ES-I3 (cell line): ENCODE data around the gene ZMYND11.
"Not testable (repeated sequence)": the region's sequence is repeated elsewhere in the genome, so short reads cannot be mapped to it uniquely, and the experiment has no call there.

Experiments used
- H3K36me3 ChIP-seq: 2 replicates; pipeline ENCODE4 v1.6.1; 2013; ENCODE audit warnings: mild to moderate bottlenecking, low read length, control low read depth, moderate library complexity; ENCODE audit not compliant: insufficient read depth
- H3K4me1 ChIP-seq: 2 replicates; pipeline ENCODE4 v1.6.1; 2013; ENCODE audit warnings: mild to moderate bottlenecking, control low read depth, low read length; ENCODE audit not compliant: insufficient read depth
- H3K9ac ChIP-seq: 2 replicates; pipeline ENCODE4 v1.6.1; 2013; ENCODE audit warnings: low read depth, mild to moderate bottlenecking, low read length, moderate library complexity
- H3K9me3 ChIP-seq: 2 replicates; pipeline ENCODE4 v1.6.1; 2013; ENCODE audit warnings: mild to moderate bottlenecking, low read length, moderate library complexity; ENCODE audit not compliant: control insufficient read depth, insufficient read depth

Gene ZMYND11

DNA sequence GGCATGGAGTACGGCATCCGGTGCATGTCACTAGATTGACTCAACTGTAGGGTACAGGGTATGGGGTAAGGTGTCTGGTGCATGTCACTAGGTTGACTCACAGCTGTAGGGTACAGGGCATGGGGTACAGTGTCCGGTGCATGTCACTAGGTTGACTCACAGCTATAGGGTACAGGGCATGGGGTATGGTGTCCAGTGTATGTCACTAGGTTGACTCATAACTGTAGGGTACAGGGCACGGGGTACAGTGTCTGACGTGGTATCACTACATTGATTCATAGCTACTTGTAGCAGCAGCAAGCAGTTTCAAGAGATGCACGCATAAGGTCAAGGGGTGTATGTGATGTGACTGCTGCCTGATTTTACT, 129.8 kb downstream of the ZMYND11 start:
- H3K9ac ChIP-seq, H3K9me3 ChIP-seq, H3K36me3 ChIP-seq, H3K4me1 ChIP-seq: not testable (repeated sequence)

DNA sequence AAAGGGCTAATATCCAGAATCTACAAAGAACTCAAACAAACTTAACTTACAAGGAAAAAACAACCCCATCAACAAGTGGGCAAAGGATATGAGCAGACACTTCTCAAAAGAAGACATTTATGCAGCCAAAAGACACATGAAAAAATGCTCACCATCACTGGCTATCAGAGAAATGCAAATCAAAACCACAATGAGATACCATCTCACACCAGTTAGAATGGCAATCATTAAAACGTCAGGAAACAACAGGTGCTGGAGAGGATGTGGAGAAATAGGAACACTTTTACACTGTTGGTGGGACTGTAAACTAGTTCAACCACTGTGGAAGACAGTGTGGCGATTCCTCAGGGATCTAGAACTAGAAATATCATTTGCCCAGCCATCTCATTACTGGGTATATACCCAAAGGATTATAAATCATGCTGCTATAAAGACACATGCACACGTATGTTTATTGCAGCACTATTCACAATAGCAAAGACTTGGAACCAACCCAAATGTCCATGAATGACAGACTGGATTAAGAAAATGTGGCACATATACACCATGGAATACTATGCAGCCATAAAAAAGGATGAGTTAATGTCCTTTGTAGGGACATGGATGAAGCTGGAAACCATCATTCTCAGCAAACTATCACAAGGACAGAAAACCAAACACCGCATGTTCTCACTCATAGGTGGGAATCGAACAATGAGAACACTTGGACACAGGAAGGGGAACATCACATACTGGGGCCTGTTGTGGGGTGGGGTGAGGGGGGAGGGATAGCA, 130.7 kb downstream of the ZMYND11 start:
- not testable (repeated sequence) for H3K36me3 ChIP-seq, H3K9me3 ChIP-seq, H3K9ac ChIP-seq, H3K4me1 ChIP-seq

DNA sequence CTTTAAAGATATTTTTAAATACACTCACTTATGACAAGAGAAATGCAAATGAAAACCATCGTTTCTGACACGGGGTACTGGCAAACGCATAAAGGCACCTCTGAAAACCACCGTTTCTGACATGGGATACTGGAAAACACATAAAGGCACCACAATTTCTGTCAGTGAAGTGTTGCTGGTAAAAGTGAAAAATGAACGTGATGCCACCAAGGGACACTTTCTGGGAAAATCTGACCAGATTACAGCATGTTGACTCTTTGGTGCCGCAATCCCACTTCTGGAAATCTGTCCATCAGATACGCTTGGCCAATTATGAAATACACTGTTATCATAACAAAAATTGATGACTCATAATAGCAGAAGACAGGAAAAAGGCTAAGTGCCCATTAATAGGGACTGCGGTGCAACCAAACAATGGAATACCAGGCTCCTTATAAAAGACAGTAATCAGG, 131.7 kb downstream of the ZMYND11 start:
- no peak overlapping the region for H3K9ac ChIP-seq
- no peaks in the 10 kb centered on the region for H3K36me3 ChIP-seq
- H3K9me3 ChIP-seq, result no peaks in the 10 kb centered on the region
- H3K4me1 ChIP-seq, result no peaks in the 10 kb centered on the region; the same call in 1 of the 2 replicates

DNA sequence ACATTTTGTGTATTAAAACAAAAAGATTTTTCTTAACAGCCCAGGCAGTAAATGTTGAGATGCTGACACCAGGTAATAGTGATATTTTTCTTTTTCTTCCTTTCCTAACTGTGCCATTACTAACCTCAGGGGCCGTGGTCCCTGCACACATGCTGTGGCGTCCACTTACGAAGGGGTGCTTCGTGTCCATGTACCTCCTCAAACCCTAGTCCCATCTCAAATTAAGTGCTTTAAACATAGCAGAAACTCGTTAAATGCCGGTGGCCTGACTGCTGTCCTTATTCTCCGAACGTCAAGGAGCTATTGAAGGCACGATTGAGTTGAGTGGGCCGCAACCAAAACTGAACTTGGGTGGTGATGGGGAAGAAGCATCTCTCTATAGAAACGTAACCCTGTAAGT, 132.4 kb downstream of the ZMYND11 start:
- no peak overlapping the region for H3K9ac ChIP-seq
- H3K36me3 ChIP-seq, result no peaks in the 10 kb centered on the region
- no peaks in the 10 kb centered on the region for H3K9me3 ChIP-seq
- no peaks in the 10 kb centered on the region; the same call in 1 of the 2 replicates for H3K4me1 ChIP-seq

DNA sequence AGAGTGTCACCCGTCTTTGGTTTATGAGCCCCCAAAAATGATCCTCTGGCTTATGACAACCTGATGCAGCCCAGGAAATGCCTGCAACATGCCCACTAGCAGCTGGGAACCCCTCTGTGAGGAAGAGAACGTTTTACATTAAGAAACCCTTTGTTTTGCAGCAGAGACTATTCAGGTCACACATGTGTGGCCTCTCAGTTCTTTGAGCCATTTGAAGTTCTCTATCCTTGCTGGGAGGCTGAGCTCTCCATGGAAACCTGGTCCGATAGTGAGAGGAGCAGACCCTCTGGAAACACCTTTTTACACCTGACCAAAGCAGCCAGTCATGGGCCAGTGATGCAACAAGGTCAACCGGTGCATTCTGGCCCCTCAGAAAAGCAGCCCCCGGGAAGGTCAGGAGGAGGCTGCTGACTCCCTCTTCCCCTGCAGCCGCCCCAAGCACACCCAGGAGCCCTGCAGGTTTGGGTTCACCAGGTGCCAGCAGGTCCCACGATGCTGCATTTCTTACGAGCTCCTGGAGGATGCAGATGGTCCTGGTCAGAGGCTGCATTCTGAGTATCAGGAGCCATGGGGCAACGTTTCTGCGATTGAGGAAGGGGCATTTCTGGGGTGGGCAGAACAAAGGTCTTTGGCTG, 134.3 kb downstream of the ZMYND11 start:
- Histone ChIP-seq H3K36me3 (no peaks in the 10 kb centered on the region), H3K9me3 (no peaks in the 10 kb centered on the region), H3K4me1 (no peaks in the 10 kb centered on the region; the same call in 1 of the 2 replicates), H3K9ac (no peak overlapping the region)

DNA sequence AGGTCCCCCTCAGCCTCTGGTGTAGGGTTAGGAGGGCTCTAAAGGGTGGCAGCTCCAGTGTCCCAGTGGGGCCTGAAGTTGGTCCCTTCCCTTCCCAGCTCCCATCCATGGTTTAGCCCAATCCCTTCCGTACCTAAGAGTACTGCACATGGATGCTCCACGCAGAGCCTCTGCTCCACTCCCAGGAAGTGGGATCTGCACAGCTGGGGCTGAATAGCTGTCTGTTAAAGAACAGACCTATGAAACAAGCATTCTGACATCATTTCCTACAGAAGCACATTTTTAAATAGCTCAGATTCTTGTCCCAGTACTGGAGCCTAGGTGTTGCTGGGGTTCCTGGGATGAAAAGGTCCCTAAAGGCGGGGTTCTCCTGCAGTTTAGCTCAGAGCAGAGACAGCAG, 135.9 kb downstream of the ZMYND11 start:
- Histone ChIP-seq H3K9ac (no peak overlapping the region), H3K36me3 (no peaks in the 10 kb centered on the region), H3K9me3 (no peaks in the 10 kb centered on the region), H3K4me1 (no peaks in the 10 kb centered on the region; the same call in 1 of the 2 replicates)

DNA sequence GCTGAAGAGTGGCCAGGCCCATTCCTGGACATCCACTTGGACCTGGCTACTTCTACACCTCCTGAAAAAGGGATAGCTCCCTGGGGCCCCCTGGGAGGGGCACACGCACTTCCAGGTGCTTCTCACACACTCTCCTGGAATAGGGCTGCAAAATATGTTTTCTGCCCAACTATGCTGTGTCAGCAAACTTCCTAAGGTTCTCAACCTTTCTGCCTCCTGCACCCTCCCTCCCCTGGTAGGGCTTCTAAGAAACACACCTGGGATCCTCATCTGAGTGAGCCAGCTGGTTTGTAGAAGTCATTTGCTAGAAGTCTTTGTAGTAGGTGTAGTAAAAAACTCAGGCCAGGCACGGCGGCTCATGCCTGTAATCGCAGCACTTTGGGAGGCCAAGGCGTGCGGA, 136.5 kb downstream of the ZMYND11 start:
- Histone ChIP-seq H3K9me3 (no peaks in the 10 kb centered on the region), H3K36me3 (no peaks in the 10 kb centered on the region), H3K9ac (no peak overlapping the region), H3K4me1 (no peaks in the 10 kb centered on the region; the same call in 1 of the 2 replicates)

DNA sequence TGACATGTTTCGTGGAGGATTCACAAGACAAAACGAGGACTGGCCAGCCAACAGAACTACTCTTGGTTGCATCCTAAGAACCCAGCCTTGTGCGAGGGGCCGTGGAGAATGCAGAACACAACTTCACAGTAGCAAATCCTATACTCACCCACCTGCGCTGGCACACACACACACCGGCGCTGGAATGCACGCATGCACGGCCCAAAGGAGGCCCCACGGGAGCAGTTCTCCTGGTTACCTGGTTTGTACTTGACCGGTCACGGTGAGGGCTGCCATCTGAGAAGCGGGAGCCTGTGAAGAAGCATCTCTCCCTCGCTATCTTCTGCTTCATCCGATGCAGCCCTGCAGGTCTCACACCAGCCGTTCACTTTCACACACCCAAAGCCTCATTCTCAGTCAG, 137.8 kb downstream of the ZMYND11 start:
- Histone ChIP-seq H3K9ac (no peak overlapping the region), H3K4me1 (no peaks in the 10 kb centered on the region; the same call in 1 of the 2 replicates), H3K9me3 (no peaks in the 10 kb centered on the region), H3K36me3 (no peaks in the 10 kb centered on the region)

DNA sequence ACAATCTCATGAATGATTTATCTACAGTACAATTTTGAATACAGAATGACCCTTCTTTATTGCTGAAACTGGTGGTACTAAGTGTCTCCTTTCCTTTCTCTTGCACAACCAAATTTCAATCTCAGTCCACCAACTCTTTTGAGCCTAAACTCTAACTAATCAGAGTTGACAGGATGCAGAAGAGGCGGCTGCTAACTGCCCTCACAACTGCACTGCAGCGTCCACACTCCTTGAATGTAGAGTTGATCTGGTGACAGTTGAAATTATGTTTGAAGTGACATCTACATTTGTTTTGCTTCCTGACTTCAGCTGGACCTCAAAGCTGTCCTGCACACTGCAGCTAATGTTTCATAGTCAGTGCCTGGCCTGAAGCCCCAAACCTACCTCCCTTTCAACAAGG, 139.6 kb downstream of the ZMYND11 start:
- no peaks in the 10 kb centered on the region; the same call in 1 of the 2 replicates for H3K4me1 ChIP-seq

DNA sequence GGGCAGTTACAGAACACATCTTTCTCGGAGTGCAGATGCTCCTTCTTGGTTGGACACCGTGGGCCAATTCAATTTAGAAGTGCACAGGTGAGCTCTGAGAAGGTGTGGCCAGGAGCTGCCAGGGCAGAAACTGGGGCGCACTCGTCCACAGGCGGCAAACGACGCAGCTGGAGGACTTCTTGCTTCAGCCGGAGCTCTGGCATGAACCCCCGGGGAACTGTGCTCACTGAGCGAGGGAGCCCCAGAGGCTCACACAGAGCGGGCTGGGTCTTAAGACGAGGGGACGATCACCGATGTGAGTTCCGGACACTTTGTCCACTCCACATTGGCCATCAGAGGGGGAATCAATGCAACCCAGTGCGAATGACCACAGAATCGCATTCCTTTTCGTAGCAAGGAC, 140.4 kb downstream of the ZMYND11 start:
- Histone ChIP-seq H3K36me3 (no peaks in the 10 kb centered on the region), H3K4me1 (no peaks in the 10 kb centered on the region), H3K9ac (no peak overlapping the region), H3K9me3 (no peaks in the 10 kb centered on the region)

More for the DNA sequence above, 139.6 kb downstream of the ZMYND11 start:
- Histone ChIP-seq H3K9ac (no peak overlapping the region), H3K36me3 (no peaks in the 10 kb centered on the region), H3K9me3 (no peaks in the 10 kb centered on the region)

DNA sequence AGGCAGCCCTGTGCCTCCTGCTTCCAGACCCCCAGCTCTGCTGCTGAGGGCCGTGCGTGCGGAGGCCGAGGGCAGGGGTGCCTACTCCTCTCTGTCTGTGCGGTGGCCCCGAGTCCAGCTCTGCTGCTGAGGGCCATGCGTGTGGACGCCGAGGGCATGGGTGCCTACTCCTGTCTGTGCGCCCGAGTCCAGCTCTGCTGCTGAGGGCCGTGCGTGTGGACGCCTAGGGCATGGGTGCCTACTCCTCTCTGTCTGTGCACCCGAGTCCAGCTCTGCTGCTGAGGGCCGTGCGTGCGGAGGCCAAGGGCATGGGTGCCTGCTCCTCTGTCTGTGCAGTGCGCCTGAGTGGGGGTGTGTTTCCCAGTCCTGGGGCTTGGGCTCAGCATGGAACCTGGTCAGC, 142.7 kb downstream of the ZMYND11 start:
- no peaks in the 10 kb centered on the region for H3K36me3 ChIP-seq
- H3K4me1 ChIP-seq, result no peaks in the 10 kb centered on the region
- H3K9ac ChIP-seq, result no peak overlapping the region
- H3K9me3 ChIP-seq, result no peaks in the 10 kb centered on the region

DNA sequence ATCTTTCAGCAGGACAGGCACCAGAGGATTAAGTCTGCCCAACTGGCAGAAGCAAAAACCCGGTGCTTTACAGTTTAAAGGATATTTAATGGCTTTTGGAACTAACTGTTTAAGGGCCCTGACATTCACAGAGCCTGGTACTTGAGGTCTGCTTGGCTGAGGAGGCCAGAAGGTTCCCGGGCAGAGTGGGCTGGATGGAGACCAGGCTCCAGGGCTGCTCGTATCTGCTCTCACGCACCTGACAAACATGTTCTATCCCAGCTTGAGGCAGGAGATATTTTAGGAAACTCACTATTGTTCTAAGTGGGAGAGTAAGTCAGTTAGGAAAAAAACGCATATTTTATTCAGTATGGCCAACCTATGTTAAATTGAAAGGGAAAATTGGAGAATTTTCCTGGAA, 143.5 kb downstream of the ZMYND11 start:
- Histone ChIP-seq H3K9me3 (no peaks in the 10 kb centered on the region), H3K4me1 (no peaks in the 10 kb centered on the region), H3K9ac (no peak overlapping the region), H3K36me3 (no peaks in the 10 kb centered on the region)

DNA sequence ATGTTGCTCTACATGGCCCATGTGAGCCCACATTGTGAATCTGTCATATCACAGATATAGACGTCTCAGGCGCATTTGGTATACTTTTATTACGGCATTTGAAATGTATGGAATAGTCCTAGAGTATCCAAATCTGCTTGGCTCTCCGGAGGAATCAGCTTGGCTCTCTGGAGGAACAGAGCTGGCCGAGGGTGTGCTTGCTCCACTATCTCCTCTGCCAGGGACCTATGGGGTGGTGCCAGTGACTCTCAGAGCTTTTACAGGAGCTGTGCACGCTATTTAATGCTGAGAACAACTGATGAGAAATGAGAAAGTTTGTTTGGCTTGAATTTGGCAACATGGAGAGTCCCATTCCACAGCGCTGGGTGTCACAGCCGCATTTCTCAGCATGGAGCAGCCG, 144.0 kb downstream of the ZMYND11 start:
- Histone ChIP-seq H3K36me3 (no peaks in the 10 kb centered on the region), H3K4me1 (no peaks in the 10 kb centered on the region), H3K9ac (no peak overlapping the region)

DNA sequence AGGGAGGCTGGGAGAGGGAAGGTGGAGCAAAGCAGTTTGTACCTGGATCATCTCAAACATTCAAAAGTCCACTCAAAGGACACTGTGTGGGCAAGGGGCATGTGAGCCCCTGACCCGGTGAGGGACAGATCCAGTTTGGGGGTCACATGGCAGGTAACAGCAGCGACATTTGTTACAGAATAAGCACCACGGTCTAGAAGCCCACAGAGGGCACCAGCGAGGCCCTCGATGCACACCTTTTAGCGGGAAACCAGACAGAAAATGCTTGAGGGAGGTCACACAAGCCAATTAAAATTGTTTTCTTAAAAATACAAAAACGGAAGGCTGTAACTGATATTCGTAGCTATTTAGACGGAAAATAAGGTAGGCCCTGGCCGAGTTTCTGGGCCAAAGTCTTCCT, 144.4 kb downstream of the ZMYND11 start:
- H3K9me3 ChIP-seq, result no peaks in the 10 kb centered on the region
- no peaks in the 10 kb centered on the region for H3K36me3 ChIP-seq
- H3K9ac ChIP-seq, result no peak overlapping the region
- no peaks in the 10 kb centered on the region for H3K4me1 ChIP-seq

More for the DNA sequence above, 144.0 kb downstream of the ZMYND11 start:
- no peaks in the 10 kb centered on the region for H3K9me3 ChIP-seq
